K562 treated with DMSO at 1 percent for 24 hours (cell line): ENCODE results near the gene MYL1. TPM values are rescaled to one million over a fixed set of nuclear protein-coding genes. Genes with fewer than 3 reads are reported as not detected.

Source experiments
- total RNA-seq: library from RNA; unstranded; fragments of 300-600 nt; gene quantifications from 2 replicates; pipeline ENCODE4 v1.2.3, GENCODE V29; 2022; ENCODE audit warnings: low read depth; ENCODE audit not compliant: insufficient read depth

Gene MYL1
- not detected in 2 replicates for total RNA-seq

DNA sequence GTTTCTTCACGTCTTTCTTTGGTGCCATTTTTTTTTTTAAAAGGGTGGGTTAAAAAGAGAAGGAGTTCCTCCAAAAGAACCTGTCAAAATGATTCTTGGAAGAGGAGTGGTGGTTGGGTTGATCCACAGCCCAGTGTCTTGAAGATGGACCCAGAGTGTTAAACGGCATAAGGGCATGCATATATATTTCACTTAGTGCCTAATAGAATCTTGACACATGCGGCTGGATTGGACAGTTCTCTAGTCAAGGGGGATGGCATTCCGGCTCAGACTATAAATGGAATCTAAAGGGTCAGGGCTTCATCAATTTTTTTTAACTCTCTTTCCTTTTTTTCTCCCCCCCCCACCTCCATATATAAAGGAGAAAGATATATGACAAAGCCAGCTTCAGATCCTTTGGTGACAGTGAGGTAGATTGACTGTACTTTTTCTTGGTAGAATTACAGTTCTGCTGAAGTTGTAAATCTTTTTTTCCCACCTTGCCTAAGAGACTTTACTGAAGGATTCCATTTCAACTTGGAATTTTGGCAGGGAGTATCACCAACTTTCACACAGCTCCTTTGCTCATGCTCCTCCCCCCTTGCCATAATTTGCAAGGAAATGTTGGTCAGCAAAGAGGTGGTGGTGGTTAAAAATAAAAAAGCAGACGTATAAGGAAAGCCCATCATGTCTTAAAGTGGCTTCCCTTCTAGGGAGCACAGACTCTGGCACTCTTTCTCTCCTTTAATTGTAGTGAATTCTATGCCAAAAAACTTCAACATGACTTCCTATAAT is at the start of gene MYL1:
Gene MYL1 (minus strand): TSS at position 160 of the 774 bp plus-strand sequence. CDS start 132 bp downstream, at position 28.

Other genes with a start within 250 kb of the MYL1 start
- gene KANSL1L, start 143.8 kb downstream of the MYL1 start, total RNA-seq = 1.8 and 2.7 TPM in 2 replicates
- gene ACADL, start 89.7 kb downstream of the MYL1 start, total RNA-seq = not detected in 2 replicates
- 18.7 and 19.6 TPM in 2 replicates for gene LANCL1, start 161.6 kb upstream of the MYL1 start, total RNA-seq
- gene CPS1, start 241.4 kb upstream of the MYL1 start, total RNA-seq = 4.2 and 8.7 TPM in 2 replicates